Endothelial cell of umbilical vein (primary cell): Measurements from ENCODE around the gene ZNF22. TPM values are rescaled to one million over a fixed set of nuclear protein-coding genes. Genes with fewer than 3 reads are reported as not detected.

ENCODE experiments used
- BruUV-seq: library from RNA; stranded (reverse); fragments of 400-500 nt; replicated peaks from 2 replicates; lab custom pipeline; 2021; lab: Mats Ljungman, UMichigan
- CTCF ChIA-PET: fragments of 300-600, 350-600 bp; sonication (Branson Sonifier 250); formaldehyde crosslinking; loops from one replicate; lab custom pipeline; 2021; ENCODE audit warnings: antibody characterized with exemption, inconsistent platforms; lab: Charles Lee
- POLR2A ChIA-PET: fragments of 300-600, 350-600 bp; sonication (Branson Sonifier 250); formaldehyde crosslinking; loops from one replicate; lab custom pipeline; 2021; ENCODE audit warnings: antibody characterized with exemption, inconsistent platforms; lab: Charles Lee
- DNase-seq: peaks from one replicate; pipeline ENCODE4 v3.0.0-alpha.2; 2011; ENCODE audit warnings: low read depth, low spot score
- FAIRE-seq: peaks from 2 replicates; lab custom pipeline; 2011; peaks lifted over from hg19 to GRCh38; lab: Jason Lieb, UNC
- H2AFZ ChIP-seq: 2 replicates; pipeline ENCODE4 v1.6.0; 2012; ENCODE audit warnings: low read depth, low read length, control low read depth, inconsistent platforms
- H3K27ac ChIP-seq: 2 replicates; pipeline ENCODE4 v1.5.1; 2011; ENCODE audit warnings: low read depth, mild to moderate bottlenecking, control low read depth, low read length, moderate library complexity; ENCODE audit not compliant: insufficient read depth
- H3K27me3 ChIP-seq, 2 experiments: 2 replicates each; pipeline versions ENCODE4 v1.6.0 to v1.6.1; 2011; ENCODE audit warnings: low read length in 2 of 2, mixed read lengths in 1 of 2; ENCODE audit not compliant: control insufficient read depth in 2 of 2, insufficient read depth in 2 of 2
- H3K36me3 ChIP-seq, 2 experiments: 2 replicates in 1 of 2; 3 replicates in 1 of 2; pipeline ENCODE4 v1.5.1; 2011; ENCODE audit warnings: low read length in 2 of 2, mild to moderate bottlenecking in 1 of 2, moderate library complexity in 1 of 2; ENCODE audit not compliant: control insufficient read depth in 2 of 2, insufficient read depth in 2 of 2; ENCODE audit errors: extremely low read depth in 1 of 2
- H3K4me1 ChIP-seq: 3 replicates; pipeline ENCODE4 v1.5.1; 2011; ENCODE audit warnings: mild to moderate bottlenecking, low read length; ENCODE audit not compliant: control insufficient read depth, insufficient read depth; ENCODE audit errors: extremely low read depth
- H3K4me2 ChIP-seq: 2 replicates; pipeline ENCODE4 v1.6.1; 2011; ENCODE audit warnings: low read length, control low read depth, mixed read lengths; ENCODE audit not compliant: insufficient read depth
- H3K4me3 ChIP-seq, 3 experiments: fragments of 200-600 bp in 1 of 3; sonication (generic), shearing (Covaris generic) in 1 of 3; replicated peaks in 1 of 3; 2 replicates each; pipeline ENCODE4 v1.5.1; 2011 to 2016; ENCODE audit warnings: control low read depth in 3 of 3, low read length in 3 of 3, mild to moderate bottlenecking in 2 of 3, inconsistent platforms in 1 of 3, low read depth in 1 of 3, moderate library complexity in 1 of 3; ENCODE audit not compliant: insufficient read depth in 1 of 3
- H3K79me2 ChIP-seq: 2 replicates; pipeline ENCODE4 v1.6.0; 2012; ENCODE audit warnings: low read length, inconsistent platforms; ENCODE audit not compliant: control insufficient read depth, insufficient read depth
- H3K9ac ChIP-seq: replicated peaks from 2 replicates; pipeline ENCODE3; 2011; ENCODE audit warnings: low read length, control low read depth; ENCODE audit not compliant: insufficient read depth; ENCODE audit errors: extremely low read depth
- H3K9me1 ChIP-seq: replicated peaks from 3 replicates; pipeline ENCODE4 v1.6.0; 2011; ENCODE audit warnings: mild to moderate bottlenecking, low read length; ENCODE audit not compliant: control insufficient read depth, insufficient read depth; ENCODE audit errors: extremely low read depth
- H3K9me3 ChIP-seq: replicated peaks from 2 replicates; pipeline ENCODE4 v1.5.1; 2012; ENCODE audit warnings: low read length, inconsistent platforms; ENCODE audit not compliant: control insufficient read depth, insufficient read depth
- H4K20me1 ChIP-seq: replicated peaks from 2 replicates; pipeline ENCODE3; 2011; ENCODE audit warnings: mild to moderate bottlenecking, low read length; ENCODE audit not compliant: control insufficient read depth, insufficient read depth; ENCODE audit errors: extremely low read depth
- CTCF ChIP-seq, 2 donors: IDR thresholded peaks; 1 replicate in 1 of 2; 2 replicates in 1 of 2; pipeline ENCODE4 v1.5.1; 2011; ENCODE audit warnings: low read length in 2 of 2, mild to moderate bottlenecking in 2 of 2, moderate library complexity in 2 of 2, control low read depth in 1 of 2, inconsistent platforms in 1 of 2, low read depth in 1 of 2; ENCODE audit not compliant: insufficient read depth in 1 of 2; ENCODE audit errors: extremely low read depth in 1 of 2
- FOS ChIP-seq: IDR thresholded peaks from 2 replicates; pipeline ENCODE4 v1.6.1; 2011; ENCODE audit warnings: mild to moderate bottlenecking, low read length, moderate library complexity, borderline replicate concordance; ENCODE audit not compliant: insufficient read depth
- GATA2 ChIP-seq: IDR thresholded peaks from 2 replicates; pipeline ENCODE4 v1.7.0; 2011; ENCODE audit warnings: low read depth, mild to moderate bottlenecking, moderate library complexity, mixed read lengths, low read length; ENCODE audit not compliant: insufficient read length, insufficient read depth
- JUN ChIP-seq: IDR thresholded peaks from 2 replicates; pipeline ENCODE4 v1.6.1; 2011; ENCODE audit warnings: borderline replicate concordance, low read depth; ENCODE audit not compliant: insufficient read length, insufficient read depth
- POLR2A ChIP-seq: IDR thresholded peaks from 2 replicates; pipeline ENCODE4 v1.6.1; 2012; ENCODE audit warnings: low read depth, mild to moderate bottlenecking, control low read depth, low read length
- dilution Hi-C: fragments of 300-500 bp; cut with MboI; formaldehyde crosslinking; loops from one replicate; pipeline ENCODE4 v1.15.0; 2019; ENCODE audit warnings: low sequenced_read_pairs; ENCODE audit not compliant: extremely low pct_ligation_motif_present
- intact Hi-C: fragments of 100-400 bp; cut with micrococcal nuclease; formaldehyde crosslinking; loops from one replicate; pipeline ENCODE4 v1.10.0; 2022
- polyA plus RNA-seq, 4 experiments: library from polyadenylated mRNA; depleted of rRNA in 3 of 4; stranded (reverse) in 3 of 4; unstranded in 1 of 4; fragments of >200 nt; gene quantifications; 2 replicates each; pipeline versions ENCODE4 v1.2.1 to v1.2.3, GENCODE V29; 2011 to 2012; ENCODE audit warnings: missing spikeins in 1 of 4
- total RNA-seq: library from RNA; stranded (reverse); gene quantifications from 2 replicates; pipeline ENCODE4 v1.2.3, GENCODE V29; 2021

Gene ZNF22
- total and polyA plus RNA-seq, 2 donors (not counting 3 experiments of a cell fraction or from before 2014, with no cell fraction given) = 21.0 to 48.7 TPM

GRCh38 chr10:45015590-45015989 is 14.9 kb downstream of the ZNF22 start:
- DNase-seq (no peak), FAIRE-seq (no peak)
- H3K79me2 ChIP-seq = no peaks in the 10 kb centered on the region
- intact Hi-C loops = no loop called here
- BruUV-seq = no TSS peak
- no peak overlapping the region for H3K4me3 ChIP-seq
- H3K36me3 ChIP-seq = no peaks in the 10 kb centered on the region
- dilution Hi-C loops = no loop called here
- H3K9me1 ChIP-seq = no peaks in the 10 kb centered on the region
- no peaks in the 10 kb centered on the region for H3K27me3 ChIP-seq
- H3K9ac ChIP-seq = no peak overlapping the region
- no peaks in the 10 kb centered on the region for H3K4me1 ChIP-seq
- H2AFZ ChIP-seq = no peak overlapping the region
- ChIA-PET CTCF (interaction anchor here (1.6 kb wide), 1 partner anchor 20 kb away, joined by 4 read pairs; no protein-coding TSS in a partner anchor), POLR2A (no interaction called here)
- no peak overlapping the region for H3K4me2 ChIP-seq
- H4K20me1 ChIP-seq = no peaks in the 10 kb centered on the region
- TF ChIP-seq CTCF (IDR thresholded peaks at IDR 0.05; ENCODE audit: extremely low read depth in 1 of 2, insufficient read depth in 1 of 2, low read depth in 1 of 2, low read length in 2 of 2) (no peak), POLR2A (no peak), FOS (no peak), JUN (no peak), GATA2 (no peak)
- no peaks in the 10 kb centered on the region for H3K9me3 ChIP-seq
- no peak overlapping the region for H3K27ac ChIP-seq

GRCh38 chr10:45023426-45023825 is 22.7 kb downstream of the ZNF22 start:
- dilution Hi-C loops (no loop called here), intact Hi-C loops (no loop called here)
- TF ChIP-seq FOS (no peak), GATA2 (no peak)
- H2AFZ ChIP-seq = no peak overlapping the region
- H4K20me1 ChIP-seq = no peaks in the 10 kb centered on the region
- H3K4me2 ChIP-seq = no peak overlapping the region
- H3K9me3 ChIP-seq = no peaks in the 10 kb centered on the region
- FAIRE-seq = no peak
- no peak for DNase-seq
- H3K9ac ChIP-seq = no peak overlapping the region
- no peaks in the 10 kb centered on the region for H3K36me3 ChIP-seq
- no peaks in the 10 kb centered on the region for H3K79me2 ChIP-seq
- no peak overlapping the region for H3K4me3 ChIP-seq
- no peaks in the 10 kb centered on the region for H3K9me1 ChIP-seq
- BruUV-seq = no TSS peak
- H3K27me3 ChIP-seq = no peaks in the 10 kb centered on the region
- no peaks in the 10 kb centered on the region for H3K4me1 ChIP-seq
- H3K27ac ChIP-seq = no peak overlapping the region
- ChIA-PET CTCF (no interaction called here), POLR2A (no interaction called here)
